Tongue (tissue), 2 donors: ENCODE measurements around the gene MPP2. TPM values are rescaled to one million over a fixed set of nuclear protein-coding genes. Genes with fewer than 3 reads are reported as not detected.
"Not testable (repeated sequence)": the region's sequence is repeated elsewhere in the genome, so short reads cannot be mapped to it uniquely, and the experiment has no call there.

Source experiments
- DNase-seq: peaks from one replicate; pipeline ENCODE4 v3.0.0-alpha.2; 2015
- total RNA-seq: library from RNA; depleted of rRNA; stranded (reverse); fragments of >200 nt; gene quantifications from one replicate; pipeline ENCODE4 v1.2.3, GENCODE V29; 2014

Gene MPP2
- total RNA-seq, 1 donor from 2014 or later = 4.6 TPM

DNA sequence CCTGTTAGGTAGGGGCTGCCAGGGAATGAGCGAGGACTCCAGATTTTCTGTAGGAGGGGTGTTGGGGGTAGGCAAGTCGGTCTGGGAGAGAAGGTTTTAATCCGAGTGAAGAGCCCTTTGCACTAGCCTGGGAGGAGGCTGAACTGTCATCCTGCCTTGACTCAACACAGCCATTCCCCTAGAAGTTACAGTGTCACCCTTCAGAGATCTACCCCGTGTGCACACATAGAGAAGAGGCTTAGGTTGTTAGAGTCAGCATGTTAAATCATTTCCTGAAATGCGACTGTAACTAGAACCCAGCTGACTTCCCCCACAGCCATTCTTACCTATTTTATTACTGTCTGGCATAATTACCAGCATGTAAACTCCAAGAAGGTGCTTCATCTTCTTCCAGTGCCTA lies 20.6 kb upstream of the MPP2 start:
- not testable (repeated sequence) for DNase-seq

DNA sequence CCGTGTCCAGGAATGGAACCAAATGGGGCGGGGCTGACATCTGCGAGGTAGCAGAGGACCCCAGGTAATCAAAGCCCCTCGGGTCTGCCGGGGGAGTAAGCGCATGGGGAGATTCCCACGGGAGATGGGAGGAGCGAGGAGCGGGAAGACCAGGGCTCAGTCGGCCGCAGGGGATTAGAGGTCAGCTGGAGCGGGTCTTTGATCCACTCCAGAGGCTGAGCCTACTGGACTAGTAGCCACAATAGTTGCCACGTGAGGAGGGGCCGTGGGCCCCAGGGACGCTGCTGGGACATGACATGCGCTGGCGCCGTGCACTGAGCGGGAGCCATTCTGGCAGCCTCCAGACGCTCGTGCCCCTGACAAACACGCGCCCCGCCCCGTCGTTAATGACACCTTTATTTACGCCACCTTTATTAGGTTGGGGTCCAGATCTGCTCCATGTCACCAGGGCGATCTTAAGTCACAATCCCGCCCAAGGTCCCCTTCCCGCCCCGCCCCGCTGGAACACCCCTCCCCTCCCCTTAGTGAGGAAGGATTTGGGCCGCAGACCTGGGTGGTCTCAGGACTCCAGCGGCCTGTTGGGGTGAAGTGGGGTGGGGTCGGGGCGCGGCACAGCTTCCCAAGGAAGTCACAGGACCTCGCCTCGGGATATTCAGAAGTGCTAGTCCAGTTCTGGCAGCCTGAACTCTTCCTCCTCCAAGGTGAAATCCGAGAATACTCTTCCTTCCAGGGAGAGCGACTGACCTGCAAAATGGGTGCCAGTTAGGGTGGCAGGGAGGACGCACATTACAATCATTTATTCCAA lies 19.9 kb upstream of the MPP2 start:
- no peak for DNase-seq

DNA sequence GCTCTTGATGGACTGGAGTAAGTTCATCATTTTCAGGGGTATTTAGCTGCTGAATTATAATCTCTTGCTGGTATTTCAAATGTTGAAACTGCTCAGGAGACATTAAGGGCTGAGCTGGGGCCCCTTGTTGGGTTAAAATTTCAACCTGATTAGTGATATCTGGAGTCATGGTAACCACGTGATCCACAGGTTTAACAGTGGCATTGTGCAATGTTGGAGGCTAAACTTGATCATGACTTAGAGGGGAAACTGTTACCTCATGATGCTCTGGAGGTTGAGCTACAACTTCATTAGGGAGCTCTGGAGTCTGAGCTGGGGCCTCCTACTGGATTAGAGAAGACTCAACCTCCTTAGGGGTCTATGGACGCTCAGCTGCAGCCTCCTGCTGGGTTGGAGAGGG lies 17.2 kb upstream of the MPP2 start:
- DNase-seq = no peak

DNA sequence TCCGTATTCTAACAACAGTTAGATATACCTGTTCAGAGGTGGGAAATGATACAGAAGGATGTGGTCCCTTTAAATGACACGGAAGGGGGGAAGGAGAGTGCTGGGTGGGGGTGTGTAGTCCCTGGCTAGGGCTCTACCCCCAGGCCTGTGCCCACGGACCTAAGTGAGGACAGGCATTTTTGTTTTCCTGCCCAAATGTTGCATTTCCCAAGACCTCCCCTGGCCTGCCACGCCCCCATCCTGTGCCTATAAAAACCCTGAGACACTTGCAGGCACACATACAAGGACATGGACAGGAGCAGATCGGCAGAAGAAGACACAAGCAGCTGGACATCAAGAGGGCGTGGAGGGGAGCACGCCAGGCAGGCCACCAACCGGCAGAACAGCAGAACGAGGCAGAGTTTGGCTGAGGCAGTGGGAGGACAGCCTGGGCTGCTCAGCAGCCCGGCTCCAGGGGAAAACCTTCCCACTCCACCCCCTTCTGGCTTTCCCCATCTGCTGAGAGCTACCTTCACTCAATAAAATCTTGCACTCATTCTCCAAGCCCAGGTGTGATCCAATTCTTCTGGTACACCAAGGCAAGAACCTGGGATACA lies 13.3 kb upstream of the MPP2 start:
- DNase-seq = no peak

DNA sequence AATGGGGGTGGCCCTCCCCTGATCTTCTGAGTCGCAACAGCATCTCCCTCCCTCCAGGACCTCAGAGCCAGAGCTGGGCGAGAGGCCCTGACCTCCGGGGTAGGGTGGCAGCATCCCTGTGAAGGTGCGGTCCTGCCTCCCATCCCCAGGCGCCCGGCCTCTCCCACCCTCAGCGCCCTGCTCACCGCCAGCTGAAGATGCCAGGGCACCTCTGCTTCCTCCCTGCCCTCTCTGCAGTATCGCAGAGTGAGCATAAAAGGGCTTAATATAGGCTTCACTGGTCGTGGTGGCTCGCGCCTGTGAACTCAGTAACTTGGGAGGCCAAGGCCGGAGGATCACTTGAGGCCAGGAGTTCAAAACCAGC lies 10.7 kb upstream of the MPP2 start:
- DNase-seq = no peak

DNA sequence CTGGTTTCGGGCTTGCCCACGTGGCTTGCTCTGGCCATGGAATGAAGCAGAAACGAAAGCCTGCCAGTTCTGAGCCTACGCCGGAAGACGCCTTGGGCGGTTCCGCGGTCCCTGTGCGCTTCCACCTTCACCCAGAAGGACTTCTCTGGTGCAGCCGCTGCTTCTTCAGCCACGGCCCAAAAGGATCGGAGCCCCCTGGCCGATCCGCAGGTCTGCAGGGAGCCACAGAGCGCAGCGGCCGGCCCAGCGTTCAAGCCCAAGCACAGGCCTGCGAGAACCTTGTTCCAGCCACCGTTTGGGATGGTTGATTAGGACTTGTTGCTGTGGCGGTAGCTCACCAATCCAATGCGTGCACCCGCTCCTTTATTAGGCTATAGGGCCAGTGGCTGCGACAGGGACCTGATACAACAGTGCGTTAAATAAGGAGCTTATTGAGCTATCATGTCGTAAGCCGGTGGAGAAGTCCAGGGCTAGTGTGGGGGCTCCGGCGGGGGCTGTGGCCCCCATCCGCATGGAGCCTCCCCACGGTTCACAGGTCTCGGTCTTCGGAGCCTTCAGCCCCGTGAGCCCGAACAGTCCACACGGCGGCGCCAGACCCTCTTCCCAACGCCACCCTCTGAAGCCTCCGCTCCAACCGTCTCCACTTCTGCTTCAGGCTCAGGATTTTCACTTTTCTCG lies 10.2 kb upstream of the MPP2 start:
- DNase-seq = peak; percentile 53

DNA sequence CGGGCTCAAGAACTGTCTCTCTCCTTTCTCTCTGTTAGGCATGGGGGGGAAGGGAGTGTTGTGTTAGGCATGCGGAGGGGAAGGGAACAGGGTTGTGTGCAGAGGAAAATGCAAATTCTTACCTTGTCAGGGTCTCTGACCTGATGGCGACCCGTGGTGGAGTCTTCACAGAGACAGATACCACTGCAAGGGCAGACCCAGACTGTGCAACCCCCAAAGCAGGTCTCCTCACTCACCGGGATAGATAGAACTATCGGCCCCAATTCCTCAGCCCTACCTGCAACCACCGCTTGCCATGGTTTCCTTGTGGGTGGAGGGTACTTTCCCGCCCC lies 9.6 kb upstream of the MPP2 start:
- DNase-seq = no peak

DNA sequence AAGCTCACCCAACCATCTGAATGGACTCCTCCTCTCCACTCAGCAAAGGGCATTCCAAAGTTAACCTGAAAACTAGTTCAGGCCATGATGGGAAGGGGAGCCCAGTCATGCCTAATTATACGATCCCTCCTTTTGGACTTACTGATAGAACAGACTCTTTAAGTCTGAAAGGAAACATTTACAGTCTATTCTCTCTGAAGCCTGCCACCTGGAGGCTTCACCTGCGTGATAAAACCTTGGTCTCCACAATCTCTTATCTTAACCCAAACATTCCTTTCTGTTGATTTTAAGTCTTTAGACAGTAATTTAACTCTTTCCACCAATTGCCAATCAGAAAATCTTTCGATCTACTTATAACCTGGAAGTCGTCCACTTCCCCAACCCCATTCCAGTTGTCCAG lies 9.0 kb upstream of the MPP2 start:
- DNase-seq = no peak

DNA sequence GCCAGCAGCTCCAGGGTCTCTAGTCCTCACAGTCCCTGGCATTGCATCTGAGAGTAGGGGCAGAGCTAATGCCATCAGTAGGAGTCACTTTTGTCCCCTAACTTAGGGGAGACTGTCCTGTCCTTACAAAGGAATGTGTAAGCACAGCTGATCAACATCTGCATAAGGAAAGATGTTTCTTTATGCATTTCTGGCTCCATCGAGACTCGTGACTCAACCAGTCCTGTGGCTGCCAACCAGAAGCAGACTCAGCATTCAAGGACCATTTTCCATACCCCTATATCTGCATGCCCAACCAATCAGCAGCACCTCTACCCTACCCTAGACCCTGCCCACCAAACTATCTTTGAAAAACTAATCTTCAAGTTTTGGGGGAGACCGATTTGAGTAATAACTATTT lies 8.2 kb upstream of the MPP2 start:
- no peak for DNase-seq

DNA sequence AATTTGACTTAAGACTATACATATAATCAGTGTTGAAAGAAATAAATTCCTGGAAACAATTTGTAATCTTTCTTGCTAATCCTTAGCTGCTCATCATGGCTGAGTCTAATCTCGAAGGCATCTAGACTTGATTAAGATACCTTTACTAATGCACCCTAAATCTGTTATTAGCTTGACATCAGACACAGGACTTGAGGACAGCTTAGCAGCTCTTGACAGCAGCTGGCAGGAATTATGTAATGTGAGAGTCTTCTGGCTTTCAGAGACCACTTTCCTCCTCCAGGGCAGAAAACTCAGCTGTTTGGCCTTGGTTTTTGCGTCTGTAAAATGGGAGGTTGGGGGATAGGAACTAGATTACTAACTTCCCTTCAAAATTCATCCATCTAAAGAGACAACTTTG lies 7.1 kb upstream of the MPP2 start:
- DNase-seq = peak; percentile 50

DNA sequence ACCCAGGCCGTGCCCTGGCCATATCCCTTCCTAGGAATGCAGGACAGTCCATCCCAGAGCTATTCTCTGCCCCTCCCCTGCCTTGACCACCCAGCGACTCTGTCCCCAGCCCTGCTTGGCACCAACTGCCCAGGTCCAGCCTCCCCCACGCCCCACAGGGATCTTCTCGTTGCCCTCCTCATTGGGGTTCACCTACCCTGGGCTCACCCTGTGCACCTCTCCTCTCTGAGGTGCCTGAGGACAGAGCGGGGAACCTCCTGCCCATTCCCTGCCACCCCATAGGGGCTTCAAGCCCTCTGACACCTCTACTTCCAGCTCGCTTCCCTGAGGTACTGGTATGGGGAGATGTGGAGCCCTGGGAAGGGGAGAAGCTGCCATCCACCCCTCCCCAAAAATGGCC lies 6.2 kb upstream of the MPP2 start:
- DNase-seq = no peak

DNA sequence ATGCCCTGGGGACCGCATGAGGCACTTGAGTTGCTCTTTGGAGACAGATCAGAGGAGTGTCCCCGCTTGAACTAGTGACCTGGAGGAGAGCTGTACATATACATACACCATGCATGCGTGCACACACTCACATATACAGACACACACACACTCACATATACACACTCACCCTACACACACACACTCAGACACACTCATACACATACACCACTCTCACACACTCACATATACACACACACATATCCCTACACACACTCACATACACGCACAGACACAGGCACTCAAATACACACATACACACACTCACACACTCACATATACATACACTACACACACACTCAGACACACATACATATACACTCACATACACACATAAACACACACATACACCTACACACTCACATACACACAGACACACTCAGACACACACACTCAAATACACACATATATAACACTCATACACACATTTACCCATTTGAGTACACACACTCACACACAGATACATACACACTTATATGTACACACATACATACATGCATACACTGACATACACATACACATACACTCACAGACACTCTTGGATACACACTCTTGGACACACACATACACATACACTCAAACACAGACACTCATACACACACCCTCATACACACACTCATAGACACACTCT lies 5.4 kb upstream of the MPP2 start:
- DNase-seq = no peak

DNA sequence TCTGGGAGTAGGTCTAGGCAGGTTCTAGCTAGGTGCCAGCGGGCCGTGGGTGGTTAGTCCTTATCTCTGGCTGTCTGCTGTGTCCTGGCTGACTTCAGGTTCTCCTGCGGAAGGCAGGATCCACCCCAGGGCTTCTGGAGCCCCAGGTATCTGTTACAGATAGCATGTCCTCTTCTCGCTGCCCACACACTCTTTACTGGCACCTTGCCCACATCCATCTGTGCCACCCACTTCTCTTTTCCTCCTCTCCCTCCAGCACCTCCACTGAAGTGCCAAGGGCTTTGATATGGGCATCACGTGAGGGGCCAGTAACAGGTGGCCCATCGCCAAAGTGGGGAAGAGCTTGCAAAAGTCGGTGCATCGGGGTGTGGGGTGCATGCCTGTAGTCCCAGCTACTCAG lies 4.6 kb upstream of the MPP2 start:
- DNase-seq = peak; percentile 22

DNA sequence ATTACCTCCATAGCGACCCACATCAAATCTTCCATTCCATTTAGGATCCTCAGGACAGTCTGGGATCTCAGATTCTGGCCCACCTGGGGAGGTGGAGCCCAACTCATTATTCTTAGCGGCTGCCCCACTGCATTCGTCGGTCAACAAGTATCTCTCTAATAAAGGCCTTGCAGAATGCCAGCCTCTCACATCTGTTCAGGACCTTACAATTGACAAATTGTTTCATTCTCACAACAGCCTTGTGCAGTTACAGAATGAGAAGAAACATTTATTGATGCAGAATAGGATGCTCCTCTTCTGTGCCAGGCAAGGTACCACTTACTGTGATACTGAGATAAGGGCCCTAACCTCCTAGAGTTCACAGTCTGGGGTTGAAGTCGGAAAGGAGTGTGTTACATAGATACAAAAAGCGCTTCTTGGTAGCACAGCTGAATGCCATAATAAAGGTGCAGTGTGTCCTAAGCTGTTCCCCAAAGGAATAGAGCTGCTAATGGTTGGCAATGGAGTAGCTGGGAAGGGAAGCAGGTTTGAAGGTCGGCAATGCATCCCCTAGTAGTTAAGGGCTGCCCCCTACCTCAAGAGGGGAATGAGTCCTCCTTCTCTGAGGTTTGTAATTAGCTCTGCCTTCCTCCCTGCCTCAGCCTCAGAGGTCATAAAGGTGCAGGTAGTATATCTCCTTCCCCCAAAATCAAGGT lies 2.3 kb upstream of the MPP2 start:
- no peak for DNase-seq

DNA sequence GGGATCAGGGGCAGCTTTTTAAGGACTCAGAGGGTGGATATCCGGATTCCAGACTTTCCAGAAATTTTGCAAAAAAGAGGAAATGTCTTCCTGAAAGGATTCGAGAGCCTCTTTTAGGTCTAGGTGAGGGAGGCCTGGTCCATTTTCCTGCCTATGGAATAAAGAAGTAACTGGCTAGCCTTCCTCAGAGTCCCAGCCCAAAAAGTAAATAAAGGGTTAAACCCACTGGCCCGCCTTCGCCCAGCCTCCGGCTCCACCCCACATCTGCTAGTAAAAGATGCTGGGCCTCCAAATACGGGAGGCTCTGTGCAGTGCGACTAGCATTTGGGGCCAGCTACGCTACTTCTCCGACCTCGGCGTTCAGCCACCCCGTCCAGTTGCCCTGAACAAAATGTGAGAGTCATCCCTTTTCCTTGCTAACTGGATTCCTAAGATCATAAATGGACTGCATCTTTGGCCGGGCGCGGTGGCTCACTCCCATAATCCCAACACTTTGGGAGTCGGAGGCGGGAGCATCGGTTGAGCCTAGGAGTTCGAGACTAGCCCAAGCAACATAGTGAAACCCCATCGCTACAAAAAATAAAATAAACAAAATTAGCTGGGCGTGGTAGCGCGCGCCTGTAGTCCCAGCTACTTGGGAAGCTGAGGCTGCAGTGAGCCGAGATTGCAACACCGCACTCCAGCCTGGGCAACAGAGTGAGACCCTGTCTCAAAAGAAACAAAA lies 824 bp upstream of the MPP2 start:
- DNase-seq = peak; percentile 90

DNA sequence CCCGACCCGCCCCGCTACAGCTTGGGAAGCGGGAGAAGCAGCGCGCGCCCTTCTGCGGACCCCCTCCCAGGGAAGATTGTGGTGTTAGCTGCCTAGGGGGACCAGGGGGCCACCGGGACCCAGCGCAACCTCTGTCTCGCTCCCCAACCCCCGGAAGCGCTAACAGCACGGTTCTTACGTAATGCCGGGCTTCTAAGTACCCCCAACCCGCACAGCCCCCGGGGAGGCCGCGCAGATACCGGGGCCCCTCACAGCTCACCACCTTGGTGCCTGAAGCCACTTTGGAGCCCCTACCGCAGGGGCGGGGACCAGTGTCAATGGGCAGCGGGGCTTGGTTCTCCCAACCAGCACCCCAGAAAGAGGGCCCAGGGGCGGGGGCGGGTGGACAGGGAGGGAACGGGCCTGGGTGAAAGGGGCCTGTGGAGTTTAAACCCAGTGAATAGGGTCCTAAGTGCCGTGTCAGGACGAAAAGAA lies 348 bp downstream of the MPP2 start:
- DNase-seq = peak; percentile 39

DNA sequence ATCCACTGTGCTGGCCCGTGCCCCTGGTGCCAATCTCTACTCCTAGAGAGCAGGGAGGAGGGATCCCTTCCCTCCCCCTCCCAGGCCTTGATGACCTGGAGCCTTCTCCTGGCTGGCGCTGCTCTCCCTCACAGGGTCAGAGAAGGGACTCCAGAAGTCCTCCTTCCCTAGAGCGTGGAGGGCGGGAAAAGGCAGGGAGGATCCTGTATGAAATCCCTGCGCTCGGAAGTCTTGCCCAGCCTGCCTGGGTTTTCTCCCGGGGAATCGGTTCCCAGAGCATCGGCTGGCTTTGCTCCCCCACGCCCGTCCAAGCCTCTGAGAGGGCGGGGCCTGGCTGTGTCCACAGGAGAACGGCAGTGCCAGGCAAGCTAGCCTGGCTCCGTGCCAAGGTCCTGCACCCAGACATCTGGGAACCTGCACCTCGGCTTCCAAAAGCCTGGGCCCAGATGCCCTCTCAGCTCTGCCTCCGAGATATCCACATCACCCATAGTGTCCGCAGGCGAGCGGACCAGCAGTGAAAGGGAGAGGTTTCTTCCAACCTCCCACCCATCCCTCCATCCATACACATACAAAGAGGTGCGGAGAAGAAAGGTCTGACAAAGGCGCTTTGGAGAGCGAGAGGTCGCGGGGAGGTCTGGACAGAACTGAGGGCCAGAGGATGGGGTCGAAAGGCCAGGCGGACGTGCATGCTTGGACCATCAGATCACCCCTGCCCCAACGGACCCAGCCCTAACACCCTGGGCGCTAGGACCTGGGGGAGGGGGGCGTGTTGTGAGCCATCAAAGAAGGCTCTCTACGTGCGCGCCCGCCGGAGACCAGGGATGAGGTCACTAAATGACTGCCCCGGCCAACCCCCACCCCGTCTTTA lies 1.1 kb downstream of the MPP2 start:
- peak; percentile 87 for DNase-seq

DNA sequence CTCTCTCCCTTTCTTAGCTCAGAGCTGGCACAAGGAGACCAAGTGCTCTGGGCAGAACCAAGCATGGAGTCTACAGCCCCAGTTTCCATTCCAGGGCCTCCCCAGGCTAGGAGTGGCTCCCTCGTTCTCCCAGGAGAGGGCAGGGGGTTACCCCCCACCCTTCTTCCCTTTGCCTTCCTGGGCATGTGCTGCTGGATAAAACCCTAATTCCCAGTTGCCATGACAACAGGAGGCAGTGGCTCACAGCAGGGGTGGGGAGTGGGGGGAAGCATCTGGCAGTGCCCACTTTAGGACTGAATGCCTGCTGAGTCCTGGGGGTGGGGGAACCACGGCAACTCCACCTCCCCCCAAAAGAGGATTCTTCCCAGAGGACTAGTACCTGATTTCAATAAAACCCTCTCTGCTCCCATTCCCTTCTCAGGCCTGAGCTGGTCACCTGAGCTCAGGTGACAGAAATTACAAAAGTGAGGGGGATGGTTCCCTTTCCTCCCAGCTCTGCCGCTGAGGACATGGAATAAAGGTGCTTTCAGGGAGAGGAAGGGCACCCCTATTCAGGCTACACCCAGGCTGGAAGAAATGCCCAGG lies 1.8 kb downstream of the MPP2 start:
- no peak for DNase-seq

DNA sequence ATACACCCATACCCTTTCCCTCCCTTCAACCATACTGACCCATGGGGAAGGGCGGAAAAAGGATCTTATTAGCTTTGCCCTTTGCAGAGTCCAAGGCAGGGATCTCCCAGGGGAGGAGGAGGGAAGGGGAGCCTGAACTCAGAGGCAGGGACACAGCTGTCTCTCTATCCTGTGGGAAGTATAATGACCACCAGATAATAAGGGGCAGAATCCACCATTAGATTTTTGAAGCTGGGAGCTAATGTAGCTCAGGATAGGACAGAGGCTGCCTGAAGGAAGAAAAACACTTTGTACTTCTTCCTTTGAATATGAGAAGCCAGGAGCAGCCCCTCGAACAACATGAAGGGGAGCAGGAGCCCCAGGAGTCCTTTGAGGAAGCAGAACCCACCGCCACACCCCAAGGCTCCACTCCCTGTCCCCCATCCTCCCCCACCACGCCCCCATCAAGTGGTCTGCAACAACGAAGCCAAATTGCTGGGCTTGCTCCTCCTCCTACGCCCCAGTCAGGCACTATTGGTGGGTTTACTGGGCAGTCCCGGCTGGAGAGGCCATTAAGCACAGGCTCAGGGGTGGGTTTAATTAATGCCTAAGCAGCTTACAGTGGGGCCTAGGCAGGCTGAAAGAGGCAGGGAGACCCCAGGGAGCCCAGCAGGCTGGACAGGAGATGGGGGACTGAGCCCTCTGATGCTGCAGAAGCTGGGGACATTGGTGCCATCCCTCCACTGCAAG lies 5.3 kb downstream of the MPP2 start:
- DNase-seq = no peak
